ENCODE data around the gene GABRG3.

The GABRG3 gene

GRCh38 chr15:27084844-27085243, 113.9 kb downstream of the GABRG3 start:
- DNase-seq (ENCODE audit: extremely low read depth, low read depth): no peak
- H3K4me3 ChIP-seq (replicated peaks; ENCODE audit: low read depth, low read length): no peak overlapping the region
- TF ChIP-seq CTCF (IDR thresholded peaks at IDR 0.05; ENCODE audit: low read depth, low read length, missing control alignments): no peak

GRCh38 chr15:27086149-27086548, 115.2 kb downstream of the GABRG3 start:
- no peak overlapping the region for H3K4me3 ChIP-seq (replicated peaks; ENCODE audit: low read depth, low read length)
- no peak for TF ChIP-seq CTCF (IDR thresholded peaks at IDR 0.05; ENCODE audit: low read depth, low read length, missing control alignments)
- DNase-seq (ENCODE audit: extremely low read depth, low read depth): no peak

GRCh38 chr15:27086805-27087204, 115.8 kb downstream of the GABRG3 start:
- DNase-seq (ENCODE audit: extremely low read depth, low read depth): no peak
- no peak for TF ChIP-seq CTCF (IDR thresholded peaks at IDR 0.05; ENCODE audit: low read depth, low read length, missing control alignments)
- H3K4me3 ChIP-seq (replicated peaks; ENCODE audit: low read depth, low read length): no peak overlapping the region

- DNase-seq (ENCODE audit: extremely low read depth, low read depth): no peak
- no peak overlapping the region for H3K4me3 ChIP-seq (replicated peaks; ENCODE audit: low read depth, low read length)
- TF ChIP-seq CTCF (IDR thresholded peaks at IDR 0.05; ENCODE audit: low read depth, low read length, missing control alignments): no peak
These were observed 116.9 kb downstream of the GABRG3 start for GRCh38 chr15:27087651-27088583.

- DNase-seq (ENCODE audit: extremely low read depth, low read depth): no peak
- no peak overlapping the region for H3K4me3 ChIP-seq (replicated peaks; ENCODE audit: low read depth, low read length)
- TF ChIP-seq CTCF (IDR thresholded peaks at IDR 0.05; ENCODE audit: low read depth, low read length, missing control alignments): no peak
These were observed 117.7 kb downstream of the GABRG3 start for GRCh38 chr15:27088584-27089232.

GRCh38 chr15:27089233-27089586, 118.2 kb downstream of the GABRG3 start:
- no peak for TF ChIP-seq CTCF (IDR thresholded peaks at IDR 0.05; ENCODE audit: low read depth, low read length, missing control alignments)

More at GRCh38 chr15:27089233-27089586, 118.2 kb downstream of the GABRG3 start:
- no peak for DNase-seq (ENCODE audit: extremely low read depth, low read depth)
- H3K4me3 ChIP-seq (replicated peaks; ENCODE audit: low read depth, low read length): no peak overlapping the region
